Lower leg skin (tissue), 3 donors: ENCODE measurements around the gene BEND2.

ENCODE experiments used
- CTCF ChIP-seq, 3 donors: fragments of 450-650 bp; IDR thresholded peaks; one replicate each; pipeline ENCODE4 v1.5.1; 2016; ENCODE audit warnings: antibody characterized with exemption in 3 of 3, mild to moderate bottlenecking in 3 of 3, moderate library complexity in 2 of 3
- POLR2A ChIP-seq, 2 donors: fragments of 450-650 bp; IDR thresholded peaks; one replicate each; pipeline ENCODE4 v1.6.1; 2016 to 2017; ENCODE audit warnings: antibody characterized with exemption in 2 of 2, mild to moderate bottlenecking in 1 of 2, moderate library complexity in 1 of 2

- no peak for TF ChIP-seq CTCF (IDR thresholded peaks at IDR 0.05)
- no peak for TF ChIP-seq POLR2A (IDR thresholded peaks at IDR 0.05)
These were observed 54.6 kb downstream of the BEND2 start for GRCh38 chrX:18166068-18166467.
